PFSK-1 (cell line): Measurements from ENCODE around the gene SMIM29.

Experiments
- POLR2AphosphoS5 ChIP-seq: IDR thresholded peaks from 2 replicates; pipeline ENCODE4 v1.6.1; 2012; ENCODE audit warnings: low read depth, mild to moderate bottlenecking, control low read depth, low read length, moderate library complexity
- REST ChIP-seq, 2 experiments: IDR thresholded peaks; 2 replicates each; pipeline versions ENCODE4 v1.6.1 to v1.8.0; 2011 to 2012; ENCODE audit warnings: low read depth in 2 of 2, low read length in 2 of 2, control low read depth in 1 of 2, inconsistent platforms in 1 of 2, mild to moderate bottlenecking in 1 of 2, moderate library complexity in 1 of 2; ENCODE audit not compliant: insufficient read depth in 1 of 2
- TAF1 ChIP-seq: IDR thresholded peaks from 2 replicates; pipeline ENCODE4 v1.6.1; 2012; ENCODE audit warnings: low read length, control low read depth, borderline replicate concordance; ENCODE audit not compliant: insufficient read depth

GRCh38 chr6:34204693-34205092 lies 44.1 kb downstream of the SMIM29 start:
- no peak for TF ChIP-seq POLR2AphosphoS5
- no peak for TF ChIP-seq TAF1
- no peak for TF ChIP-seq REST (IDR thresholded peaks at IDR 0.05; ENCODE audit: insufficient read depth in 1 of 2, low read depth in 2 of 2, low read length in 2 of 2)
